ENCODE measurements around the gene ZNF599.

The ZNF599 gene

GRCh38 chr19:34734537-34735103 lies 38.4 kb downstream of the ZNF599 start:
- peak in 2 of 3 experiments; percentile 78 to 87 for DNase-seq

- peak; percentile 93 to 94 (median 94) for DNase-seq
Measured at GRCh38 chr19:34733746-34734536, 39.1 kb downstream of the ZNF599 start, which contains the start of gene ZNF181. Gene ZNF181, plus strand, starts transcription at chr19:34734243. Its CDS starts 795 bp downstream, at chr19:34735038.

- peak in 2 of 3 experiments; percentile 73 to 86 for DNase-seq
Measured at GRCh38 chr19:34733266-34733745, 39.7 kb downstream of the ZNF599 start.

GRCh38 chr19:34732612-34733211 lies 40.3 kb downstream of the ZNF599 start:
- peak in 1 of 3 experiments; percentile 30 for DNase-seq

GRCh38 chr19:34731964-34732363 lies 41.1 kb downstream of the ZNF599 start:
- DNase-seq, result no peak

GRCh38 chr19:34731019-34731829 lies 41.8 kb downstream of the ZNF599 start:
- no peak for DNase-seq

- no peak for DNase-seq
Measured at GRCh38 chr19:34725400-34725799, 47.6 kb downstream of the ZNF599 start.

- no peak for DNase-seq
Measured at GRCh38 chr19:34722353-34722752, 50.7 kb downstream of the ZNF599 start.

GRCh38 chr19:34715357-34715756 lies 57.7 kb downstream of the ZNF599 start:
- DNase-seq, result no peak

GRCh38 chr19:34713262-34713637 lies 59.8 kb downstream of the ZNF599 start:
- peak in 1 of 3 experiments; percentile 4 for DNase-seq

- peak; percentile 47 to 87 (median 73) for DNase-seq
Measured at GRCh38 chr19:34712395-34713261, 60.4 kb downstream of the ZNF599 start.

- DNase-seq, result no peak
Measured at GRCh38 chr19:34711890-34712289, 61.1 kb downstream of the ZNF599 start.

Data from NCI-H1417 (cell line).